D721Med (cell line): Measurements from ENCODE around the gene MAMSTR.
A peak's percentile ranks its signal among the peaks of the same experiment; 100 is the strongest.

Source experiments
- DNase-seq: peaks from one replicate; pipeline ENCODE4 v3.0.0; 2011; ENCODE audit warnings: low spot score; ENCODE audit not compliant: insufficient read length
- FAIRE-seq: peaks from 2 replicates; lab custom pipeline; 2011; peaks lifted over from hg19 to GRCh38; lab: Jason Lieb, UNC
- TF ChIP-seq, protein P1 (sequence below): IDR thresholded peaks from 2 replicates; pipeline ENCODE4 v1.5.1; 2012; ENCODE audit warnings: mild to moderate bottlenecking, control low read depth; ENCODE audit not compliant: insufficient read depth; ENCODE audit errors: missing control alignments

The MAMSTR gene

DNA sequence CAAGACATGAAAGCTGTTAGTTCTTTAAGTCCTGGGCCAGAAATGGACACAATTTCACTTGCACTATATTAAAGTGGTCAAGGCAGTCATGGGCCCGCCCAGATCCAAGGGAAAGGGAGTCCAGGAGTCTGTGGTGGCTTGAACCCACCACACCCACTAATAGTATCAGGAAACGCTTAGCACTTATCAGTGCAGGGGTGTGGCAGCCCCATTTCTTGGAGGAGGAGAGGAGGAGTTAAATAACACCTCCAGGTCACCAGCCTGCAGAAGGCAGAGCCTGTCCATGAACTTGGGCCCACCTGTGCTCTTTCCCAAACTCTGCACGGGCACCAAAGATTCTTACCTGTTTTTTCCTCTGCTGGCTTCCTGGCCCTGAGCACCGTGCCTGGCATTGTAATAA, 41.3 kb downstream of the MAMSTR start:
- TF ChIP-seq, protein P1, sequence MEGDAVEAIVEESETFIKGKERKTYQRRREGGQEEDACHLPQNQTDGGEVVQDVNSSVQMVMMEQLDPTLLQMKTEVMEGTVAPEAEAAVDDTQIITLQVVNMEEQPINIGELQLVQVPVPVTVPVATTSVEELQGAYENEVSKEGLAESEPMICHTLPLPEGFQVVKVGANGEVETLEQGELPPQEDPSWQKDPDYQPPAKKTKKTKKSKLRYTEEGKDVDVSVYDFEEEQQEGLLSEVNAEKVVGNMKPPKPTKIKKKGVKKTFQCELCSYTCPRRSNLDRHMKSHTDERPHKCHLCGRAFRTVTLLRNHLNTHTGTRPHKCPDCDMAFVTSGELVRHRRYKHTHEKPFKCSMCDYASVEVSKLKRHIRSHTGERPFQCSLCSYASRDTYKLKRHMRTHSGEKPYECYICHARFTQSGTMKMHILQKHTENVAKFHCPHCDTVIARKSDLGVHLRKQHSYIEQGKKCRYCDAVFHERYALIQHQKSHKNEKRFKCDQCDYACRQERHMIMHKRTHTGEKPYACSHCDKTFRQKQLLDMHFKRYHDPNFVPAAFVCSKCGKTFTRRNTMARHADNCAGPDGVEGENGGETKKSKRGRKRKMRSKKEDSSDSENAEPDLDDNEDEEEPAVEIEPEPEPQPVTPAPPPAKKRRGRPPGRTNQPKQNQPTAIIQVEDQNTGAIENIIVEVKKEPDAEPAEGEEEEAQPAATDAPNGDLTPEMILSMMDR, result no peak
- DNase-seq (no peak), FAIRE-seq (no peak)

DNA sequence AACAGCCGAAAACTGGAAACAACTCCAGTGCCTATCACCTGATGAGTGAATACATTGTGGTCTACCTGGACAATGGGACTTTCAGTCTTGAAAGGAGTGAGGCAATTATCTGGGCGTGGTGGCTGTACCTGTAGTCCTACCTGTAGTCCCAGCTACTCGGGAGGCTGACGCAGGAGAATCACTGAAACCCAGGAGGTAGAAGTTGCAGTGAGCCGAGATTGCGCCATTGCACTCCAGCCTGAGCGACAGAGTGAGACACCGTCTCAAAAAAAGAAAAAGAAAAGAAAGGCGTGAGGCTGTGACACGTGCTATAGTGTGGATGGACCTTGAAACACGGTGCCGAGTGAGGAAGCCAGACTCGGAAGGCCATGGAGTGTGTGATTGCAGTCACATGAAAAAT, 42.6 kb downstream of the MAMSTR start:
- no peak for FAIRE-seq
- DNase-seq, result no peak
- TF ChIP-seq, protein P1, result no peak

DNA sequence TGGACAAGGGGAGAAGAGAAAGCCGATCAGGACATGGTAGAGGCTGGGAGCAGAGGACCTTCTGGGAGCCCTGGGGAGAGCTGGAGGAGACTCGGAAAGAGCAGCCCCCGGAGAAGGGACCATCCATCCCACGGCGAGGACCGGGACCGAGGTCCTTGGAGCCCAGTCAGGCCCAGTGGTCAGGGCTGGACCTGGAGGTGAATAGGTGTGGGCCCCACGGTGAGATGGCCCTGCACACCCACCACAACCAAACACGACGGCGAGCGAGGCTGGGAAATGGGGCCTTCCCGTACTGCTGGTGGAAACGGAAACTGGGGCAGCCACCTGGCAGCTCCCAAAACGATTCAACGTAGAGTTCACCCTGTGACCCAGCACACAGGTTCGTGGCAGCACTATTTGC, 43.0 kb downstream of the MAMSTR start:
- DNase-seq (no peak), FAIRE-seq (no peak)
- TF ChIP-seq, protein P1, result no peak

DNA sequence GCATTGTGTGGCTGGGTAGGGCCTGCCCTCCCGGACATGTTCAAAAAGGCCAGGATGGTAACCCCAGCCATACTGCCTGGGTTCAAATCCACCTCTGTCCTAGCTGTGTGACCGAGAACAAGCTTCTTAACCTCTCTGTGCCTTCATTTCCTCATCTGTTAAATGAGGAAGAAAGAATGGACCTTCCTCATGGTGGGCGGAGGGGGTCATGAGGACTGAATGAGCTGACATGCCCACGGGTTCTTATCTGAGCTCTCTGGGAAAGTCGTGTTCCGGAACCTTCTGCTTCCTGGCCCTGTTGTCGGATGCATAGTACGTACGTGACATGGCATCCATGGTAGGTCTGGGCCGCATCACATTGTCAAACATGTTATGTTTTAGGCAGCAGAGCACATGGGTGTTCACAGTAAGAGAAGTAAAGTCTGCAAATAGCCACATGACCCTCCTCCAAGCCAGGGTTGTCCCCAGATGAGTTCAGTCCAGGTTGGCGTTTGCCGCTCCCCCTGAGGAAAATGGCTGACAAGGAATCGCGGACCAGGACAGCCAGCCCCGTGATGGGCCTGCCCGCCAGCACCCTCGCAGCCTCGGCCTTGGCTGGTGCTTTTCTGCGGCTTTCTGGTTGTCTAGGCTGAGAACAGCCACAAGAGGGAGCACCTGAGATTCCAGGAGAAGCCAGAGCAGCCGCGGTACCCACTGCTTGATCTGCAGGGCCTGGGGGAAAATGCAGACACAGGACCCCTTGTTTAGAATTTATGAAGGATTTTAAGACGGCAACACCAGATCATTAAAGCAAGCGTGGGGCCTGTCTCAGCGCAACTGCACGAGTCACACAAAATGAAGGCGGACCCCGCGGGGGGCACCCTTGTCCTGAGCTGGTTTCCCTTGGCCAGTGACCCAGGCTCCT, 44.4 kb downstream of the MAMSTR start:
- FAIRE-seq (no peak), DNase-seq (peak; percentile 95)
- TF ChIP-seq, protein P1, result peak; percentile 88

DNA sequence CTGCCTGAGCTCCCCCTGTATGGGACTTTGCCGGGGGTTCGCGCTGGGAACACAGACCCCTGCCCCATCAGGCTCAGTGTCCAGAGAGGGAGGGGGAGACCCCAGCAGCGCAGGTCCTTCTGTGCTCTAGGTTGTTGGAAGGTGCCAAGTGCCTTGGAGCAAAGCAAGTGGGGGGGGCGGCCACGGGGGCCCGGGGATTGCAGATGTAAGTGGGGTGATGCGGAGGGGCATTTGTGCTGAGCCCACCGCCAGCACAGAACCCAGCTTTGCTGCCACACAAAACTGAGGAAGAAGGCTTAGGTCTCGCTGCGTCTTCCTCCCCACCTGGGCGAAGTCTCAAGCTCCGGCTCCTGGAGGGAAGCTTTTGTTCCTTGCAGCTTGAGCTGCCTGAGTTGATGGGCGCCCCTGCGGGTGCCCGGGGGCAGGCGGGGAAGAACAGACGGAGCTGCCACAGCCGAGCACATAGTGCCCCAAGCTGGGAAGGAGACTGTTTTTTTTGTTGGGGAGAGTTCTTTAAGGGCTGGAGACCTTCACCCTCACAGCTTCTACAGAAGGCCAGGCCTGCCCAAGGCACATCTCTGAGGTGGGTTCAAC, 45.2 kb downstream of the MAMSTR start:
- FAIRE-seq (no peak), DNase-seq (no peak)
- TF ChIP-seq, protein P1, result no peak

DNA sequence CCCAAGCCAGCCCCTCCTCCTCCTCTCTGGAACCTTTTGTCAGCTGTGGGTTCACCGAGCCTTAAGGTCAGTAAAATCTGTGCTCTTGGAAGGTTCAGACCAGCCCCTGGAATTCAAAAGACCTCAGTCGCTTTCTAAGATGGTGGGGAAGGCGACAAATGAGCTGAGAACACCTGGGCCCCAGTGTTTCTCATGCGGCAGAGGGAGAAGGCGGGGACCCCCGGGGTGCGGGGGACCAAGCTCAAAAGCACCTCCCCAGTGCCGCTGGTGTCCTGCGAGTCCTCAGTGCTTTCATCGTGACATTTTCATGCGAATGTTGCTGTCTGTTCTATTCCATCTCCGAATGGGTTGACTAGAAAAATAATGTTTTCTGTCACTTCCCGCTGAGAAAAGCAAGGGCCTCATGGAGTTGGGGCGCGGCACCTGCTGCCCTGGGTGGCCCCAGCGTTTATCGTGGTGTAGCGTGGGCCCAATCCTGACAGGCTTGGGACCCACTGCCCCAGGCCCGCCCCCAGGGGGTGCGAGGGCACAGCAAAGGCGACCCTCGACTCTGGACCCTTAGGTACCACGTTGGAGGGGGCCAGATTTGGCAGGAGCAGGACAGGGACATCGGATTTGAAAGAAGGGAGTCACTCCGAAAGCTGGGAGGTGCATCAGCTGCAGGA, 46.0 kb downstream of the MAMSTR start:
- FAIRE-seq, result no peak
- TF ChIP-seq, protein P1, result no peak
- DNase-seq, result no peak

DNA sequence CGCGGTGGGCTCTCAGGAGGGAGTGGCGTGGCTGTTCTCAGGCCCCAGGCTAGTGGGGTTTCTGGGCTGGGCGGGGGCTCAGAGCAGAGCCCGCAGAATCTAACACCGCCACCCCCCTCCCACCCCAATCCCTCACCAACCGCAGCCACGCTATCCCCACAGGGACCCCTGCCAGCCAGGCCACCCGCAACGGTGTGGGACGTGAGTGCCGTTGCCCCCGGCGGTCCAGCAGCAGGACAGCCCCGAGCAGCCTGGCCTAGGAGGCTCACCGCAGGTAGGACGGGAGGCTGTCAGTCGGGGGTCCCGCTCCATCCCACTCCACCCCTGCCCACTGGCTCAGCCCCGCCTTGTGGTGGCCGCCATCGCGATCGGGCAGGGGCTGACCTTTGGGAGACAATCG, 46.5 kb downstream of the MAMSTR start, which contains the start of gene NTN5:
NTN5 (minus strand) TSS at position 24 of the 400 bp plus-strand sequence. CDS start 2,031 bp downstream, outside the sequence.
- no peak for FAIRE-seq
- TF ChIP-seq, protein P1, result no peak
- DNase-seq, result no peak
